H7 (cell line): ENCODE measurements around the gene MORC2. TPM values are rescaled to one million over a fixed set of nuclear protein-coding genes. Genes with fewer than 3 reads are reported as not detected.

Experiments used
- DNase-seq: peaks from one replicate; pipeline ENCODE4 v3.0.0; 2012
- H3K27me3 ChIP-seq: 2 replicates; pipeline ENCODE4 v1.6.0; 2011; ENCODE audit warnings: mild to moderate bottlenecking, low read length; ENCODE audit not compliant: control insufficient read depth, insufficient read depth
- H3K36me3 ChIP-seq: replicated peaks from 2 replicates; pipeline ENCODE4 v1.5.1; 2011; ENCODE audit warnings: low read length; ENCODE audit not compliant: control insufficient read depth, insufficient read depth
- H3K4me3 ChIP-seq: 2 replicates; pipeline ENCODE4 v1.5.1; 2011; ENCODE audit warnings: low read depth, mild to moderate bottlenecking, control low read depth, low read length, moderate library complexity; ENCODE audit not compliant: insufficient read depth
- total RNA-seq: library from RNA; depleted of rRNA; stranded (reverse); fragments of >200 nt; shearing (Covaris generic); gene quantifications from 2 replicates; pipeline ENCODE4 v1.2.3, GENCODE V29; 2014; rRNA removed

MORC2 gene
- total RNA-seq, result 31.4 and 34.3 TPM in 2 replicates

GRCh38 chr22:30968015-30968923 is at the start of gene MORC2:
MORC2 (minus strand) TSS chr22:30968774; CDS start chr22:30967889, 885 bp downstream.
- peak; percentile 83 for DNase-seq
- Histone ChIP-seq H3K27me3 (no peaks in the 10 kb centered on the region), H3K36me3 (peaks cover 17% of the 10 kb centered on the region), H3K4me3 (peak within 1 kb of the TSS; percentile 68)

GRCh38 chr22:31005535-31005934 is 37.0 kb upstream of the MORC2 start:
- no peak overlapping the region for H3K4me3 ChIP-seq
- H3K27me3 ChIP-seq, result no peaks in the 10 kb centered on the region
- DNase-seq, result no peak
- H3K36me3 ChIP-seq, result no peaks in the 10 kb centered on the region

DNA sequence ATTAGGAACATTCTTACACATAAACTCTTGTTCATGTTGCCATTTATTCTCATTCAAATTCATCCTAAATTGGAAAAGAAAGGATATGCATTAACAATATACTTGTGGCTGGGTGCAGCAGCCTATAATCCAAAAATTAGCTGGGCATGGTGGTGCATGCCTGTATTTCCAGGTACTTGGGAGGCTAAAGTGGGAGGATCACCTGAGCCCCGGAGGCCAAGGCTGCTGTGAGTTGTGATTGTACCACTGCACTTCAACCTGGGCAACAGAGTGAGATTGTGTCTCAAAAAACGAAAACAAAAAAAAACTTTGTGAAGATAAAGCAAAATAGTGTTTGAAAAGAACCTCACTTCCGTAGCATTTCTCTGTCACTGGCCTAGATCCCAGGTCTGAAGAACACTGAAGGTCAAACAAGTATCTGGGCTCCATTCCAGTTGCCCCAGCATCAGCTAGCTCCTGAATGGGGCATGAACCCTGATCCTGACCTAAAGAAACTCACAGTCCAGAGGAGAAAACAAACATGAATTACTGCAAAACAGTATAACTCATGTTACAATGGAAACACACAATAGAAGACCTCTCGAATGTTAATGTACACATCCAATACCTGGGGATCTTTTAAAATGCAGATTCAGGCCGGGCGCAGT is 32.7 kb upstream of the MORC2 start:
- Histone ChIP-seq H3K36me3 (no peaks in the 10 kb centered on the region), H3K4me3 (no peak overlapping the region), H3K27me3 (no peaks in the 10 kb centered on the region)
- DNase-seq, result no peak

DNA sequence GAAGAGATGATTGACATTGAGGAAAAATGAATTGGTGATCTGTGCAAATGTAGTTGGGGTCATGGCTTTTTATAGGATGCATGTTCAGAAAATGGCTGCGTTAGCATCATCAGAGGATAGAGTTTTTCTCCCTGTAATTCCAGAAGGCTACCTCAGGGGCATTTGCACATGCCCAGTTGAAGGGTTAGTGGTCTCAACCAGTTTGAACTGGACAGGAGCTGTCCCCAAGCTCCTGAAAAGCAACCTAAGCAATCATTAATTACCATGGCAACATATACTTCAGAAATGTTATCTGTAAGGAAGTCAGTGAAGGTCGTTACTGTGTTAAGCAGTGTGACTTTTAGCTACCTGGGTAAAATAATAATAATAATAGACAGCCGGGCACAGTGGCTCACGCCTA is 29.8 kb upstream of the MORC2 start:
- peak; percentile 13 for DNase-seq
- no peaks in the 10 kb centered on the region for H3K36me3 ChIP-seq

DNA sequence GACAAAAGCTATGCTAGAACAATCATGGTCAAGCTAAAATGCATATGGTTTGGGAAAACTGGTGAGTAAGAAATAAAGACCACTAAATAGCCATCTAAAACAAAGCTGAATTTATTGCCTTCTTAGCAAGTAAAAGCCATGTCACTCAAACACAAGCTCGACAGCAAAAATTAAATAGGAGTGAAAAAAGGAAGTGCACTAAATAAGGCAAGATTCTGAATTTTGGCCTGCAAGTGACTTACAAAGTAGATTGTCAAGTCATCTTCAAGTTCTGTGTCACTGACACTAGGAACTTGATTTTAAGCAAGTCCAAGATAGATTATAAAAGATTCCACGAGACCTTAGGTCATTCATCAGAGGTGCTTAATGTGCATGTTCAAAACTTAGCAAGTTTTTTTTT is 27.9 kb upstream of the MORC2 start:
- H3K4me3 ChIP-seq, result no peak overlapping the region
- DNase-seq, result no peak
- no peaks in the 10 kb centered on the region for H3K27me3 ChIP-seq
- H3K36me3 ChIP-seq, result no peaks in the 10 kb centered on the region

More for the DNA sequence above, 29.8 kb upstream of the MORC2 start:
- no peaks in the 10 kb centered on the region for H3K27me3 ChIP-seq
- H3K4me3 ChIP-seq, result no peak overlapping the region

- H3K4me3 ChIP-seq, result no peak overlapping the region
- DNase-seq, result no peak
- no peaks in the 10 kb centered on the region for H3K27me3 ChIP-seq
- no peaks in the 10 kb centered on the region for H3K36me3 ChIP-seq
Observed at GRCh38 chr22:30994960-30995359, 26.4 kb upstream of the MORC2 start.

- Histone ChIP-seq H3K27me3 (no peaks in the 10 kb centered on the region), H3K4me3 (no peak overlapping the region), H3K36me3 (no peaks in the 10 kb centered on the region)
- DNase-seq, result no peak
Observed at GRCh38 chr22:30992565-30992964, 24.0 kb upstream of the MORC2 start.

- H3K27me3 ChIP-seq, result no peaks in the 10 kb centered on the region
Observed at GRCh38 chr22:30990690-30991089, 22.1 kb upstream of the MORC2 start.

DNA sequence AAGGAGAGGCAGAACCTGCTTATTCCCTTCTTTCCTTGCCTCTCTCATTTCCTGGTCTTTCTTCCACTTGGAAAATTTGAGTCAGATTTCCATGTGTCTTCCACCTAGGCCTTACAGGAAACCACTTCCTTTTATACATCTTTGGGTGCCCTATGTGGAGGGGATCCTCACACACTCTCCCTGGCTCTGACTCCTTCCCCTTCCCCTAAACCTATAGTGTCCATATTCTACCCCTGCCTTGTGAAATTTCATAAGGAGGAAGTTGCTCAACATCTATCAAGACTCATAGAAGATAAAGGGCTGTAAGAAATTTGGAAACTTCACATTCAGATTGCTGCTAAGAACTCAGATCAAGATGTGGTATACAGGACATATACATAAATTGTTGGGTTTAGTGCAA is 20.9 kb upstream of the MORC2 start:
- no peaks in the 10 kb centered on the region for H3K27me3 ChIP-seq
- H3K36me3 ChIP-seq, result no peaks in the 10 kb centered on the region
- no peak overlapping the region for H3K4me3 ChIP-seq
- no peak for DNase-seq

More at GRCh38 chr22:30990690-30991089, 22.1 kb upstream of the MORC2 start:
- Histone ChIP-seq H3K36me3 (no peaks in the 10 kb centered on the region), H3K4me3 (no peak overlapping the region)
- no peak for DNase-seq

DNA sequence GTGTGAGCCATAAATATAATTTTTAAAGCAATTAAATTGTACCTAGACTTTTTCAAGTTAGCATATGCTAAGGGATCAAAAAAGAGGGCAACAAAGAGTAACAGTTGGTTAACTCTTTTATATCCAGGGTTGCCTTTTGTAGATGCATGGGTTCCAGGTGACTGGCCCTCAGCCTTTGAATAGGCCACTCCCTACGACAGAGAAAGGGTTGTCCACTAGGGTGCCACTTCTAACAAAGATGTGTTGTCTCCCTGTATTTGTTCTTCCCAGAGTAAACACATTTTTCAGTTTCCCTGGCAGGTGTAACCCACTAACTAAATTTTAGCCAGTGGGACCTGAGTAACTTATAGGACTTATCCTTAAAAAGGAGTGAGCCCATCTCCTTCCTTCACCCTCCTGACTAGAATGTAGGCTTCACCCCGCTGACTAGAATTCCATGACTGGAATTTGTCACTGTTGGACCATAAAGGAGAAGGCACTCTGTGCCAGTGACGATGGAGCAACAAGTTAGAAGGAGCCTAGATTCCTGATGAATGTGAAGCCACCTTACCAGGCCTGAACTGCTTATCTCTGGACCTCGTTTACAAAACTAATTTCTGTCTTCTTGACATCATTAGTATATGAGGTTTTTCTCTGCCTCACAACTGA is 17.1 kb upstream of the MORC2 start:
- no peak overlapping the region for H3K4me3 ChIP-seq
- H3K36me3 ChIP-seq, result no peaks in the 10 kb centered on the region
- no peaks in the 10 kb centered on the region for H3K27me3 ChIP-seq
- no peak for DNase-seq

DNA sequence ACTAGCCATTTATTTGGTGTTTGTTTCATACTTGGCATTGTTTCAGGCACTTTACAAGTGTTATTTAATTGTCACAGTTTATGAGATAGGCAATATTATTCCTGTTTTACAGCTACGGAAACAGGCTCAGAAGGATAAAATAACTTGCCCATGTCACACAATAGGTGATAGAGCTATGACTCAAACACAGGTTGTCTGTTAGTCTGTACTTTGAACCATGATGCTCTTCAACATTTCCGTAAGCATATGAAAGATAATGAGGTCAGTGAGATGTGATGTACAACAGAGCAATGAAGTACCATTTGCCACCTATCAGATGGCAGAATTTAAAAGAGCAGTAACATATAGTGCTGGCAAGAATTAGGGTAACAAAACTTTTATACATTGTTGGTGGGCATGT is 15.7 kb upstream of the MORC2 start:
- H3K4me3 ChIP-seq, result no peak overlapping the region
- H3K36me3 ChIP-seq, result no peaks in the 10 kb centered on the region
- DNase-seq, result no peak
- H3K27me3 ChIP-seq, result no peaks in the 10 kb centered on the region

DNA sequence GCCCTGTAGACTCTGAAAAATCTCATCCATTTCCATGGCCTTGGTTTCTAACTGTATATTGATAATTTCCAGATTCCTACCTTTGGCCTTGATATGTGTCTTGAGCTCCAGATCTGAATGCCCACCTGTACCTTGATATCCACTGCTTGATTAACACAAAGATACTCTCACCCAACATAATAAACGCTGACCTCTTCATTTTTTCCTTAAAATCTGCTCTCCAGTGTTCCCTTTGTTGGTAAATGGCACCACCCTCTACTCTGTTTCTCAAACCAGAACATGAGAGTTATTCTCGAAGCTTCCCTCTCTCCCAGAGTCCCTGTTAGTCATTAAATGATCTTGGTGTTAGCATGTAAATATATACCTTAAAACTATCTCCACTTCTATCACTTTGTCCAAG is 13.9 kb upstream of the MORC2 start:
- Histone ChIP-seq H3K36me3 (0 out of 2 replicates have a peak, but pooled peaks cover 2% of the 10 kb centered on the region), H3K27me3 (no peaks in the 10 kb centered on the region), H3K4me3 (no peak overlapping the region)
- no peak for DNase-seq

DNA sequence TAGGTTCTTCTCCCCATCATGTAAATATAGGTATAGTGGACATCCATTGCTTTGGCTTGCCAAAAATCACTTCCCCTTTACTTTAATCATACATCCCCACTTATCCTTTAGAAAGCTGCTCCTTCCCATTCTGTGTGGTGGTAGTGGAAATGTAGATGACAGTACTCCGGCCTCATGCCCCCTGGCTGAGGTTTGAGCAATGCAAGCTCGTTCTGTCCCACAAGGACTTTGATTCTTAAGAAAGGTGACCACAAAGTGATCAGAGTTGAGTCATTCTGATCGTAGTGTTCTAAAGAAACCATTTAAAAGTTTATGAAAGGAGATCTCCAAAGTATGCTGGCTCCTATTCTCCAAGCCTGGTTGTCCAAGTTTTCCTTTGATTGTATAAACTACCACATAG is 11.4 kb upstream of the MORC2 start:
- peaks cover 10% of the 10 kb centered on the region for H3K36me3 ChIP-seq
- H3K27me3 ChIP-seq, result no peaks in the 10 kb centered on the region
- no peak overlapping the region for H3K4me3 ChIP-seq
- no peak for DNase-seq

DNA sequence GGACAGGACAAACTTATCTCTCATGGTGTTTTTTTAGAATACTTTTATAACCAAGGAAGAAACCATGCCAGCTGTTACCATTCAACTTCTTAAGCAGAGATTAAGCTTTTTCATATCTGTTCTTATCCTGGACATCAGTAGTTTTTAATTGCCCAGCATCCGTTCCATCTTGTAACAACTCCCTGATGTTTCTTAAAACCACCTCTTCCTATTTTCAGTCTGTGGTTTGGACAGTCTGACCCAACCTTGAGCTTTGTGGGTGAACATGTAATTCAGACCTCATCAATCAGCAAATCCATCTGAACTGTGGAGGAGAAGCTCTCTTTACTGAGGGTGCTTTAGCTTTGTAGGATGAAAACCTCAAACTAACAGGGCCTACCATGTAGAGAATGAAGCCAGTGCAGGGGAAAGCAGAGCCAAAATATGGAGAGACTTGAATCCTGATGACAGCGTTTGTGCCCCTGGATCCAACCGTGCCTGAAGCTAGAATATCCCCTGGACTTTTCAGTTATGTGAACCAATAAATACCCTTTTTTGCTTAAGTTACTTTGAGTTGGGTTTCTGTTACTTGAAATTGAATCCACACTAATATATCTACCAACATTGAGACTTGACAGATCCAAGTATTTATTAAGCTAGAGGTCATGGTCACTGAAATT is 9.9 kb upstream of the MORC2 start:
- Histone ChIP-seq H3K36me3 (peaks cover 17% of the 10 kb centered on the region), H3K27me3 (no peaks in the 10 kb centered on the region), H3K4me3 (no peak overlapping the region)
- DNase-seq, result no peak
